SK-N-SH treated with all-trans-retinoic acid at 6 μM for 48 hours (cell line): ENCODE data around the gene SNX11.

Source experiments
- ATAC-seq: fragments of 200-7000 bp; cut with Tn5 transposase; 3 replicates; pipeline ENCODE4 v1.9.1; 2020; ENCODE audit warnings: mild to moderate bottlenecking, moderate library complexity
- ARNTL ChIP-seq: fragments of 450-650 bp; formaldehyde crosslinking; IDR thresholded peaks from 2 replicates; pipeline ENCODE4 v1.5.0; 2020; ENCODE audit warnings: low read depth, mild to moderate bottlenecking, moderate library complexity, borderline replicate concordance
- BACH2 ChIP-seq: fragments of 250-450 bp; sonication (Bioruptor Pico); IDR thresholded peaks from 2 replicates; pipeline ENCODE4 v1.9.0; 2021; ENCODE audit warnings: mild to moderate bottlenecking, borderline replicate concordance
- CSDC2 ChIP-seq: fragments of 250-450 bp; sonication (Bioruptor Pico); IDR thresholded peaks from 2 replicates; pipeline ENCODE4 v1.5.0; 2020; ENCODE audit warnings: mild to moderate bottlenecking, moderate library complexity
- GLIS3 ChIP-seq: fragments of 250-450 bp; sonication (Bioruptor Pico); IDR thresholded peaks from 2 replicates; pipeline ENCODE4 v1.5.0; 2020; ENCODE audit warnings: mild to moderate bottlenecking, moderate library complexity
- ISL1 ChIP-seq: fragments of 250-450 bp; sonication (Bioruptor Pico); IDR thresholded peaks from 2 replicates; pipeline ENCODE4 v2.1.2; 2022; ENCODE audit warnings: mild to moderate bottlenecking, moderate library complexity
- OSR1 ChIP-seq: fragments of 250-450 bp; sonication (Bioruptor Pico); IDR thresholded peaks from 2 replicates; pipeline ENCODE4 v1.8.0; 2022; ENCODE audit warnings: moderate library complexity, mild to moderate bottlenecking, inconsistent platforms
- PPARA ChIP-seq: fragments of 250-450 bp; sonication (Bioruptor Pico); IDR thresholded peaks from 2 replicates; pipeline ENCODE4 v1.5.0; 2020; ENCODE audit warnings: mild to moderate bottlenecking, borderline replicate concordance
- RARB ChIP-seq: fragments of 250-450 bp; sonication (Bioruptor Pico); IDR thresholded peaks from 2 replicates; pipeline ENCODE4 v1.8.0; 2021; ENCODE audit warnings: mild to moderate bottlenecking, moderate library complexity
- SNAI2 ChIP-seq: fragments of 250-450 bp; sonication (Bioruptor Pico); IDR thresholded peaks from 2 replicates; pipeline ENCODE4 v1.5.0; 2020; ENCODE audit warnings: mild to moderate bottlenecking, moderate library complexity
- TCF4 ChIP-seq: fragments of 250-450 bp; sonication (Bioruptor Pico); IDR thresholded peaks from 2 replicates; pipeline ENCODE4 v1.8.0; 2021; ENCODE audit warnings: mild to moderate bottlenecking, moderate library complexity, borderline replicate concordance
- TOX ChIP-seq: fragments of 250-450 bp; sonication (Bioruptor Pico); IDR thresholded peaks from 2 replicates; pipeline ENCODE4 v1.8.0; 2021; ENCODE audit warnings: mild to moderate bottlenecking, moderate library complexity, borderline replicate concordance
- ZFP3 ChIP-seq: fragments of 250-450 bp; sonication (Bioruptor Pico); IDR thresholded peaks from 2 replicates; pipeline ENCODE4 v1.5.0; 2020; ENCODE audit warnings: mild to moderate bottlenecking, moderate library complexity
- ZFP30 ChIP-seq: fragments of 450-650 bp; formaldehyde crosslinking; IDR thresholded peaks from 2 replicates; pipeline ENCODE4 v1.5.0; 2022; ENCODE audit warnings: mild to moderate bottlenecking, moderate library complexity
- ZNF565 ChIP-seq: fragments of 450-650 bp; formaldehyde crosslinking; conservative IDR thresholded peaks from 2 replicates; pipeline ENCODE4 v1.5.0; 2020; ENCODE audit warnings: low read depth, mild to moderate bottlenecking, moderate library complexity
- ZNF70 ChIP-seq: fragments of 450-650 bp; formaldehyde crosslinking; IDR thresholded peaks from 2 replicates; pipeline ENCODE4 v1.5.0; 2020; ENCODE audit warnings: mild to moderate bottlenecking, moderate library complexity
- ZNF8 ChIP-seq: fragments of 450-650 bp; formaldehyde crosslinking; IDR thresholded peaks from 2 replicates; pipeline ENCODE4 v1.5.0; 2020; ENCODE audit warnings: mild to moderate bottlenecking, moderate library complexity
- TF ChIP-seq, protein P1 (sequence below): fragments of 250-450 bp; sonication (Bioruptor Pico); IDR thresholded peaks from 2 replicates; pipeline ENCODE4 v1.5.1; 2021; ENCODE audit warnings: mild to moderate bottlenecking, moderate library complexity
- TF ChIP-seq, protein P2 (sequence below): fragments of 250-450 bp; sonication (Bioruptor Pico); IDR thresholded peaks from 2 replicates; pipeline ENCODE4 v1.5.1; 2020; ENCODE audit warnings: low read depth, mild to moderate bottlenecking, moderate library complexity
- TF ChIP-seq, protein P3 (sequence below): fragments of 250-450 bp; sonication (Bioruptor Pico); IDR thresholded peaks from 2 replicates; pipeline ENCODE4 v1.5.0; 2020; ENCODE audit warnings: mild to moderate bottlenecking, moderate library complexity
- TF ChIP-seq, protein P4 (sequence below): fragments of 250-450 bp; sonication (Bioruptor Pico); IDR thresholded peaks from 2 replicates; pipeline ENCODE4 v1.8.0; 2020; ENCODE audit warnings: mild to moderate bottlenecking, moderate library complexity, borderline replicate concordance
- TF ChIP-seq, protein P5 (sequence below): fragments of 250-450 bp; sonication (Bioruptor Pico); IDR thresholded peaks from 2 replicates; pipeline ENCODE4 v1.8.0; 2021; ENCODE audit warnings: low read depth, mild to moderate bottlenecking, moderate library complexity, borderline replicate concordance

The SNX11 gene

DNA sequence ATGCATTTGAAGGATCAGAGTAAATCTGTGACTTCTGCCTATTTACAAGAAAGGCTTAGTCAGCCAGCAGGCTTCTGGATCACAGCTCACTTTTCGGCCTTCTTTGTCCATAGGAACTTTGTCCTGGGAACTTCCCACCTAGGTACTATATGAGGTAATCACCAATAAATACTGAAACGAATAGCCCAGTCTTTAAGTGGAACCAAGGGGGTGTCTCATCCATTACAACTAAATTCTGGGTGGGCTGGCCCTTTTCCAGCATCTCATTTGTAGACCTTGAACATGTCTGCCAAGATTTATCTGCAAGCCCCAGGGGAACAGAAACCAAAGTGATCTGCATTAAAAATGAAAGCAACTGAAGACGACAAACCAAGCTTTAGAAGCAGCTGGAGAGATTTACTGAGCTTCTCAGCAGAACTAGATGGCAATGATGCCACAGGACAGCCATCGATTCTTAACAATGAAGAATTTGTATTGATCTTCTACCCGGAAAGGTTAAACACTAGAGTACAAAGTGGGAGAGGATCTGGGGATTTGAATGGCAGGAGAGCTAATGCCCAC lies 55.5 kb downstream of the SNX11 start:
- TF ChIP-seq SNAI2 (no peak), OSR1 (CRISPR knock-in tag) (no peak), RARB (CRISPR knock-in tag) (no peak), PPARA (no peak), ZNF70 (CRISPR knock-in tag) (no peak), ZNF565 (CRISPR knock-in tag) (no peak), ZFP30 (CRISPR knock-in tag) (no peak)
- TF ChIP-seq, protein P1, sequence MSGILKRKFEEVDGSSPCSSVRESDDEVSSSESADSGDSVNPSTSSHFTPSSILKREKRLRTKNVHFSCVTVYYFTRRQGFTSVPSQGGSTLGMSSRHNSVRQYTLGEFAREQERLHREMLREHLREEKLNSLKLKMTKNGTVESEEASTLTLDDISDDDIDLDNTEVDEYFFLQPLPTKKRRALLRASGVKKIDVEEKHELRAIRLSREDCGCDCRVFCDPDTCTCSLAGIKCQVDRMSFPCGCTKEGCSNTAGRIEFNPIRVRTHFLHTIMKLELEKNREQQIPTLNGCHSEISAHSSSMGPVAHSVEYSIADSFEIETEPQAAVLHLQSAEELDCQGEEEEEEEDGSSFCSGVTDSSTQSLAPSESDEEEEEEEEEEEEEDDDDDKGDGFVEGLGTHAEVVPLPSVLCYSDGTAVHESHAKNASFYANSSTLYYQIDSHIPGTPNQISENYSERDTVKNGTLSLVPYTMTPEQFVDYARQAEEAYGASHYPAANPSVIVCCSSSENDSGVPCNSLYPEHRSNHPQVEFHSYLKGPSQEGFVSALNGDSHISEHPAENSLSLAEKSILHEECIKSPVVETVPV (CRISPR knock-in tag): no peak
- no peak for ATAC-seq

DNA sequence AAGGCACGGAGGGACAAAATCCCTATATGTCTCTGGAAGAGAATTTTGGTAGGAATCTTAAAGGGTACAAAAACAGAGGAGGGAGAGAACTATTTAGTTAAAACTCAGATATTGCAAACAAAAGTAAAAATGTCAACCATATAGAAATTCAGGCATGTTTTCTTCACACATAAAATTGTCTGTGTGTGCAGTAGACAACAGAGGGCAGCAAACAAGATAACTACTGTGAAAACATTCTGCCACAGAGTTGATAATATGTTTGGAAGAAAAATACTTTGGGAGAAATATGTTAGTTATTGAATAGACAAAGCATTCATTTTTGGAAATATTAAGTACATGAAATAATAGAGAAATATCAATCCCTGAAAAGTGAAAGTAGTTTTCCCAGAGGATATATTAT lies 56.2 kb downstream of the SNX11 start:
- TF ChIP-seq GLIS3 (CRISPR knock-in tag): no peak
- TF ChIP-seq ZNF8 (CRISPR knock-in tag): no peak
- TF ChIP-seq OSR1 (CRISPR knock-in tag): no peak
- TF ChIP-seq, protein P2, sequence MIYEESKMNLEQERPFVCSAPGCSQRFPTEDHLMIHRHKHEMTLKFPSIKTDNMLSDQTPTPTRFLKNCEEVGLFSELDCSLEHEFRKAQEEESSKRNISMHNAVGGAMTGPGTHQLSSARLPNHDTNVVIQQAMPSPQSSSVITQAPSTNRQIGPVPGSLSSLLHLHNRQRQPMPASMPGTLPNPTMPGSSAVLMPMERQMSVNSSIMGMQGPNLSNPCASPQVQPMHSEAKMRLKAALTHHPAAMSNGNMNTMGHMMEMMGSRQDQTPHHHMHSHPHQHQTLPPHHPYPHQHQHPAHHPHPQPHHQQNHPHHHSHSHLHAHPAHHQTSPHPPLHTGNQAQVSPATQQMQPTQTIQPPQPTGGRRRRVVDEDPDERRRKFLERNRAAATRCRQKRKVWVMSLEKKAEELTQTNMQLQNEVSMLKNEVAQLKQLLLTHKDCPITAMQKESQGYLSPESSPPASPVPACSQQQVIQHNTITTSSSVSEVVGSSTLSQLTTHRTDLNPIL: no peak
- TF ChIP-seq, protein P3, sequence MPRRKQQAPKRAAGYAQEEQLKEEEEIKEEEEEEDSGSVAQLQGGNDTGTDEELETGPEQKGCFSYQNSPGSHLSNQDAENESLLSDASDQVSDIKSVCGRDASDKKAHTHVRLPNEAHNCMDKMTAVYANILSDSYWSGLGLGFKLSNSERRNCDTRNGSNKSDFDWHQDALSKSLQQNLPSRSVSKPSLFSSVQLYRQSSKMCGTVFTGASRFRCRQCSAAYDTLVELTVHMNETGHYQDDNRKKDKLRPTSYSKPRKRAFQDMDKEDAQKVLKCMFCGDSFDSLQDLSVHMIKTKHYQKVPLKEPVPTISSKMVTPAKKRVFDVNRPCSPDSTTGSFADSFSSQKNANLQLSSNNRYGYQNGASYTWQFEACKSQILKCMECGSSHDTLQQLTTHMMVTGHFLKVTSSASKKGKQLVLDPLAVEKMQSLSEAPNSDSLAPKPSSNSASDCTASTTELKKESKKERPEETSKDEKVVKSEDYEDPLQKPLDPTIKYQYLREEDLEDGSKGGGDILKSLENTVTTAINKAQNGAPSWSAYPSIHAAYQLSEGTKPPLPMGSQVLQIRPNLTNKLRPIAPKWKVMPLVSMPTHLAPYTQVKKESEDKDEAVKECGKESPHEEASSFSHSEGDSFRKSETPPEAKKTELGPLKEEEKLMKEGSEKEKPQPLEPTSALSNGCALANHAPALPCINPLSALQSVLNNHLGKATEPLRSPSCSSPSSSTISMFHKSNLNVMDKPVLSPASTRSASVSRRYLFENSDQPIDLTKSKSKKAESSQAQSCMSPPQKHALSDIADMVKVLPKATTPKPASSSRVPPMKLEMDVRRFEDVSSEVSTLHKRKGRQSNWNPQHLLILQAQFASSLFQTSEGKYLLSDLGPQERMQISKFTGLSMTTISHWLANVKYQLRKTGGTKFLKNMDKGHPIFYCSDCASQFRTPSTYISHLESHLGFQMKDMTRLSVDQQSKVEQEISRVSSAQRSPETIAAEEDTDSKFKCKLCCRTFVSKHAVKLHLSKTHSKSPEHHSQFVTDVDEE: no peak
- TF ChIP-seq ARNTL: no peak
- TF ChIP-seq CSDC2: no peak
- no peak for TF ChIP-seq ZFP30 (CRISPR knock-in tag)
- no peak for TF ChIP-seq BACH2 (CRISPR knock-in tag)
- TF ChIP-seq RARB (CRISPR knock-in tag): no peak
- no peak for TF ChIP-seq ISL1
- no peak for TF ChIP-seq TCF4 (CRISPR knock-in tag)
- no peak for TF ChIP-seq ZNF565 (CRISPR knock-in tag)
- TF ChIP-seq, protein P4, sequence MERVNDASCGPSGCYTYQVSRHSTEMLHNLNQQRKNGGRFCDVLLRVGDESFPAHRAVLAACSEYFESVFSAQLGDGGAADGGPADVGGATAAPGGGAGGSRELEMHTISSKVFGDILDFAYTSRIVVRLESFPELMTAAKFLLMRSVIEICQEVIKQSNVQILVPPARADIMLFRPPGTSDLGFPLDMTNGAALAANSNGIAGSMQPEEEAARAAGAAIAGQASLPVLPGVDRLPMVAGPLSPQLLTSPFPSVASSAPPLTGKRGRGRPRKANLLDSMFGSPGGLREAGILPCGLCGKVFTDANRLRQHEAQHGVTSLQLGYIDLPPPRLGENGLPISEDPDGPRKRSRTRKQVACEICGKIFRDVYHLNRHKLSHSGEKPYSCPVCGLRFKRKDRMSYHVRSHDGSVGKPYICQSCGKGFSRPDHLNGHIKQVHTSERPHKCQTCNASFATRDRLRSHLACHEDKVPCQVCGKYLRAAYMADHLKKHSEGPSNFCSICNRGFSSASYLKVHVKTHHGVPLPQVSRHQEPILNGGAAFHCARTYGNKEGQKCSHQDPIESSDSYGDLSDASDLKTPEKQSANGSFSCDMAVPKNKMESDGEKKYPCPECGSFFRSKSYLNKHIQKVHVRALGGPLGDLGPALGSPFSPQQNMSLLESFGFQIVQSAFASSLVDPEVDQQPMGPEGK: no peak
- TF ChIP-seq, protein P5, sequence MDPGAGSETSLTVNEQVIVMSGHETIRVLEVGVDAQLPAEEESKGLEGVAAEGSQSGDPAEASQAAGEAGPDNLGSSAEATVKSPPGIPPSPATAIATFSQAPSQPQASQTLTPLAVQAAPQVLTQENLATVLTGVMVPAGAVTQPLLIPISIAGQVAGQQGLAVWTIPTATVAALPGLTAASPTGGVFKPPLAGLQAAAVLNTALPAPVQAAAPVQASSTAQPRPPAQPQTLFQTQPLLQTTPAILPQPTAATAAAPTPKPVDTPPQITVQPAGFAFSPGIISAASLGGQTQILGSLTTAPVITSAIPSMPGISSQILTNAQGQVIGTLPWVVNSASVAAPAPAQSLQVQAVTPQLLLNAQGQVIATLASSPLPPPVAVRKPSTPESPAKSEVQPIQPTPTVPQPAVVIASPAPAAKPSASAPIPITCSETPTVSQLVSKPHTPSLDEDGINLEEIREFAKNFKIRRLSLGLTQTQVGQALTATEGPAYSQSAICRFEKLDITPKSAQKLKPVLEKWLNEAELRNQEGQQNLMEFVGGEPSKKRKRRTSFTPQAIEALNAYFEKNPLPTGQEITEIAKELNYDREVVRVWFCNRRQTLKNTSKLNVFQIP (CRISPR knock-in tag): no peak
- no peak for TF ChIP-seq ZFP3 (CRISPR knock-in tag)
- TF ChIP-seq, protein P1 (CRISPR knock-in tag): no peak
- TF ChIP-seq TOX: no peak
- TF ChIP-seq SNAI2: no peak
- no peak for ATAC-seq

DNA sequence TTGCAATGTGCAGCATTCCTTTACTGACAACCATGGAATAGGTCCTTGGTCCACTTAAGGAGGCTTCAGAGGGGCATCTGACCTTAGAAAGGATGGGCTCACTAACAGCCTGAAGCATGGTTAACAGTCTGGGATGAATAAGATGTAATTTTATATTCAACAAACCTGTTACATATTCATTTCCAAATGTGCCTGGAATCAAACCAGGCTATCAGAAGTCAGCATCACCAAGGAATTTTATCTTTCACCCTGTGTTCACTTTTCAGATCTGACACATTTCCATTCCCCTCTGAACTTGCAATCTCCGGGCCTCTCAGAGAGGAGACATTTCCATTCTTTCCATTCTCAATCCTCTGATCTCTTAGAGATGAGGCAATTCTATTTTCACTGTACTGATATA lies 62.4 kb downstream of the SNX11 start:
- ATAC-seq: no peak
- no peak for TF ChIP-seq TCF4 (CRISPR knock-in tag)
- no peak for TF ChIP-seq BACH2 (CRISPR knock-in tag)
- no peak for TF ChIP-seq SNAI2
- no peak for TF ChIP-seq TOX
- no peak for TF ChIP-seq ZNF8 (CRISPR knock-in tag)
- no peak for TF ChIP-seq ARNTL
- TF ChIP-seq RARB (CRISPR knock-in tag): no peak
- TF ChIP-seq, protein P1 (CRISPR knock-in tag): no peak
- TF ChIP-seq, protein P4: no peak
- TF ChIP-seq, protein P5 (CRISPR knock-in tag): no peak
- TF ChIP-seq CSDC2: no peak
